GM12891 (cell line): ENCODE data around the gene PEAK1.

Source experiments
- PAX5 ChIP-seq: IDR thresholded peaks from 2 replicates; pipeline ENCODE4 v1.6.1; 2011; ENCODE audit warnings: low read length, moderate library complexity, mild to moderate bottlenecking; ENCODE audit not compliant: insufficient read depth, severe bottlenecking
- POLR2A ChIP-seq: IDR thresholded peaks from 2 replicates; pipeline ENCODE4 v1.6.1; 2011; ENCODE audit warnings: low read depth, low read length, control low read depth
- POLR2AphosphoS5 ChIP-seq: IDR thresholded peaks from 2 replicates; pipeline ENCODE4 v1.6.1; 2011; ENCODE audit warnings: low read depth, low read length, control low read depth
- SPI1 ChIP-seq: IDR thresholded peaks from 2 replicates; pipeline ENCODE4 v1.6.1; 2011; ENCODE audit warnings: low read depth, low read length, control low read depth

- TF ChIP-seq PAX5 (no peak), POLR2A (no peak), SPI1 (no peak), POLR2AphosphoS5 (no peak)
Measured at GRCh38 chr15:77430213-77430612, 10.3 kb upstream of the PEAK1 start.
